T-helper 9 cell (primary cell): ENCODE measurements around the gene TGFBR3.
A peak's percentile ranks its signal among the peaks of the same experiment; 100 is the strongest.

Experiments used
- DNase-seq: peaks from one replicate; pipeline ENCODE4 v3.0.0-alpha.2; 2020

Gene TGFBR3

GRCh38 chr1:91731815-91732214 is 154.1 kb downstream of the TGFBR3 start:
- DNase-seq = peak; percentile 13

- no peak for DNase-seq
Measured at GRCh38 chr1:91730801-91731732, 154.9 kb downstream of the TGFBR3 start.

- DNase-seq = no peak
Measured at GRCh38 chr1:91729621-91730358, 156.2 kb downstream of the TGFBR3 start.

- no peak for DNase-seq
Measured at GRCh38 chr1:91727763-91728162, 158.2 kb downstream of the TGFBR3 start.

GRCh38 chr1:91725989-91726721 is 159.8 kb downstream of the TGFBR3 start:
- DNase-seq = no peak

- no peak for DNase-seq
Measured at GRCh38 chr1:91725618-91725988, 160.3 kb downstream of the TGFBR3 start.

GRCh38 chr1:91724644-91725043 is 161.3 kb downstream of the TGFBR3 start:
- DNase-seq = no peak

- no peak for DNase-seq
Measured at GRCh38 chr1:91724231-91724630, 161.7 kb downstream of the TGFBR3 start.

- no peak for DNase-seq
Measured at GRCh38 chr1:91720044-91720443, 165.9 kb downstream of the TGFBR3 start.

GRCh38 chr1:91718877-91719276 is 167.1 kb downstream of the TGFBR3 start:
- DNase-seq = no peak

- no peak for DNase-seq
Measured at GRCh38 chr1:91718368-91718767, 167.6 kb downstream of the TGFBR3 start.

- no peak for DNase-seq
Measured at GRCh38 chr1:91717839-91718238, 168.1 kb downstream of the TGFBR3 start.

GRCh38 chr1:91716339-91716738 is 169.6 kb downstream of the TGFBR3 start:
- no peak for DNase-seq

- DNase-seq = no peak
Measured at GRCh38 chr1:91715416-91716000, 170.4 kb downstream of the TGFBR3 start.

GRCh38 chr1:91714867-91715381 is 171.0 kb downstream of the TGFBR3 start:
- no peak for DNase-seq

GRCh38 chr1:91712981-91713841 is 172.7 kb downstream of the TGFBR3 start:
- DNase-seq = no peak

- DNase-seq = no peak
Measured at GRCh38 chr1:91712393-91712792, 173.6 kb downstream of the TGFBR3 start.

- DNase-seq = no peak
Measured at GRCh38 chr1:91711504-91712247, 174.3 kb downstream of the TGFBR3 start.

GRCh38 chr1:91710261-91710660 is 175.7 kb downstream of the TGFBR3 start:
- DNase-seq = no peak

- no peak for DNase-seq
Measured at GRCh38 chr1:91708691-91709090, 177.3 kb downstream of the TGFBR3 start.

- DNase-seq = no peak
Measured at GRCh38 chr1:91707890-91708218, 178.1 kb downstream of the TGFBR3 start.
